GM10266 (cell line): ENCODE measurements around the gene ARID3B.
"Not testable (repeated sequence)": the region's sequence is repeated elsewhere in the genome, so short reads cannot be mapped to it uniquely, and the experiment has no call there.

ENCODE experiments used
- DNase-seq: peaks from one replicate; pipeline ENCODE4 v3.0.0; 2012; ENCODE audit errors: extremely low spot score
- CTCF ChIP-seq: IDR thresholded peaks from 2 replicates; pipeline ENCODE4 v1.5.1; 2012; ENCODE audit warnings: mild to moderate bottlenecking, low read depth; ENCODE audit not compliant: control insufficient read depth, insufficient read depth; ENCODE audit errors: missing control alignments

ARID3B gene

GRCh38 chr15:74535388-74536084 is 5.5 kb upstream of the ARID3B start:
- no peak for TF ChIP-seq CTCF
- no peak for DNase-seq

DNA sequence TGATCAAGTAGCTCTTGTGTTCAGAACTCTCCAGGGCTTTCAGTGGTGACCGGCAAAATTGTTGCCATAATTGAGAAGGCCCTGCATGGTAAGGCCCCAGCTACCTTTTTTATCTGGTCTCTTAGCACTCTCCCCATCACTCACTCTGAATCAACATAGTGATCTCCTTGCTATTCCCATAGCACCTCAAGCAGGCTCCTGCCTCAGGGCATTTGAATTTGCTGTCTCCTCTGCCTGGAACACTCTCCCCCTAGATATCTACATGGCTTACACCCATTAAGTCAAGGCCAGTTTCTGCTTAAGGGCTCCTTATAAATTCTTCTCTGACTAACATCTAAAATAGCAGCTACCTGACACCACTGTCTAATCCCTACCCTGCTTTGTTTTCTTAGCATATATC is 3.3 kb upstream of the ARID3B start:
- DNase-seq = no peak
- no peak for TF ChIP-seq CTCF

- not testable (repeated sequence) for DNase-seq
Measured at GRCh38 chr15:74539521-74539920, 1.5 kb upstream of the ARID3B start.

- DNase-seq = no peak
- TF ChIP-seq CTCF = no peak
Measured at GRCh38 chr15:74540161-74540760, 759 bp upstream of the ARID3B start.

- peak; percentile 81 for DNase-seq
- TF ChIP-seq CTCF = no peak
Measured at GRCh38 chr15:74541494-74542165, 610 bp downstream of the ARID3B start.

GRCh38 chr15:74542166-74543042 is 1.4 kb downstream of the ARID3B start:
- no peak for TF ChIP-seq CTCF
- DNase-seq = no peak

DNA sequence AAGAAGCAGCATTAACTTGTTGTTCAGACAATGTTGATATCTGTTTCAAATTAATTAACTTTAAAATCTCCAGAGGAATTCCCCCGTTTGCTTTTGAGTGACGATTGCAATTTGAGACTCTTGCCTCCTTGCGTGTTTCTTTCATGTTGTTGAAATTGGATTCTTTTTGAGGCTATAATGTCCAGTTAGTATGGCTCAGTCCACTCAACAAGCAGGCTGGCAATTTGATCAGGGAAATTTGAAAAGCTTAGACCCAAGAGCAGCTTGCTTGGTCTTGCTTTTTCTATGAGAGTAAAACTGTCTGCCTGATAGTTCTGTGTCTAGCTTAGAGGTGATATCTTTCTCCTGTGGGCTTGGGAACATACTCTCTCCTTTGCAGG is 2.0 kb downstream of the ARID3B start:
- DNase-seq = no peak
- TF ChIP-seq CTCF = no peak
